K562 (cell line): Measurements from ENCODE around the gene PRELID2. TPM values are rescaled to one million over a fixed set of nuclear protein-coding genes. Genes with fewer than 3 reads are reported as not detected.

Experiments used
- ADNP ChIP-seq: fragments of 200-800 bp; sonication (Bioruptor generic); IDR thresholded peaks from 2 replicates; pipeline ENCODE4 v1.6.1; 2016; ENCODE audit warnings: missing genetic modification characterization, missing compliant biosample characterization
- CREB5 ChIP-seq: fragments of 250-450 bp; sonication (Bioruptor Pico); IDR thresholded peaks from 2 replicates; pipeline ENCODE4 v1.5.0; 2020; ENCODE audit warnings: mild to moderate bottlenecking
- ERF ChIP-seq: fragments of 450-650 bp; formaldehyde crosslinking; IDR thresholded peaks from 2 replicates; pipeline ENCODE4 v1.4.0; 2020; ENCODE audit warnings: mild to moderate bottlenecking, mixed read lengths
- FOXA1 ChIP-seq: fragments of 450-650 bp; IDR thresholded peaks from 2 replicates; pipeline ENCODE4 v1.6.1; 2016; ENCODE audit warnings: mild to moderate bottlenecking, borderline replicate concordance
- GTF3C2 ChIP-seq: IDR thresholded peaks from 3 replicates; pipeline ENCODE4 v1.6.1; 2011; ENCODE audit warnings: borderline replicate concordance, mild to moderate bottlenecking, moderate library complexity; ENCODE audit not compliant: insufficient read length; ENCODE audit errors: extremely low read depth
- HMG20A ChIP-seq: fragments of 450-650 bp; formaldehyde crosslinking; conservative IDR thresholded peaks from 2 replicates; pipeline ENCODE4 v1.4.0; 2020; ENCODE audit warnings: mild to moderate bottlenecking, mixed read lengths
- KLF10 ChIP-seq: fragments of 250-450 bp; sonication (Bioruptor Pico); IDR thresholded peaks from 2 replicates; pipeline ENCODE4 v1.6.1; 2021; ENCODE audit warnings: matching md5 sums
- MCM2 ChIP-seq: fragments of 450-650 bp; IDR thresholded peaks from 2 replicates; pipeline ENCODE4 v1.6.1; 2017; ENCODE audit warnings: low read depth, mild to moderate bottlenecking
- SMAD1 ChIP-seq: fragments of 150-350 bp; IDR thresholded peaks from 2 replicates; pipeline ENCODE4 v1.6.1; 2014; ENCODE audit warnings: low read length, low read depth; ENCODE audit not compliant: partially characterized antibody
- SRSF1 ChIP-seq: fragments of 200-400 bp; formaldehyde crosslinking; IDR thresholded peaks from 2 replicates; pipeline ENCODE4 v1.6.1; 2017; ENCODE audit warnings: mild to moderate bottlenecking, low read depth, low read length, moderate library complexity
- STAT5B ChIP-seq: fragments of 250-450 bp; sonication (Bioruptor Pico); IDR thresholded peaks from 2 replicates; pipeline ENCODE4 v1.8.0; 2021; ENCODE audit warnings: mild to moderate bottlenecking, inconsistent platforms
- TAF1 ChIP-seq: IDR thresholded peaks from 2 replicates; pipeline ENCODE4 v1.6.1; 2011; ENCODE audit warnings: mild to moderate bottlenecking, low read length, moderate library complexity; ENCODE audit not compliant: insufficient read depth, control insufficient read depth, severe bottlenecking; ENCODE audit errors: extremely low read depth
- TAL1 ChIP-seq: fragments of 450-650 bp; IDR thresholded peaks from 2 replicates; pipeline ENCODE4 v1.6.1; 2016; ENCODE audit warnings: mild to moderate bottlenecking
- TRIM24 ChIP-seq, 2 experiments: fragments of 450-650 bp; IDR thresholded peaks; 2 replicates each; pipeline ENCODE4 v1.6.1; 2016
- ZKSCAN3 ChIP-seq: fragments of 250-450 bp; sonication (Bioruptor Pico); IDR thresholded peaks from 2 replicates; pipeline ENCODE4 v1.4.0; 2020
- ZNF318 ChIP-seq, 2 experiments: fragments of 450-650 bp; IDR thresholded peaks; 2 replicates each; pipeline ENCODE4 v1.6.1; 2016; ENCODE audit warnings: mild to moderate bottlenecking in 2 of 2, borderline replicate concordance in 1 of 2, low read depth in 1 of 2, moderate library complexity in 1 of 2
- polyA plus RNA-seq, 8 experiments: library from polyadenylated mRNA; depleted of rRNA in 4 of 8; stranded (reverse) in 5 of 8; unstranded in 3 of 8; fragments of >200 nt; fragmentation: Nextera tagmentation in 2 of 8; fragmentation: Illumina TruSeq in 1 of 8; extraction: Ambion mirVana in 2 of 8; extraction: Trizol in 1 of 8; gene quantifications; 2 replicates each; pipeline versions ENCODE4 v1.2.1 to v1.2.3, GENCODE V29; 2011 to 2014; ENCODE audit warnings: inconsistent platforms in 1 of 8, missing spikeins in 1 of 8
- total RNA-seq, 7 experiments: library from RNA; depleted of rRNA in 6 of 7; stranded (reverse); fragments of >200 nt in 6 of 7; fragmentation: Illumina TruSeq in 2 of 7; extraction: Trizol in 2 of 7; gene quantifications; 2 replicates each; pipeline versions ENCODE4 v1.2.1 to v1.2.3, GENCODE V29; 2011 to 2021; ENCODE audit warnings: low replicate concordance in 1 of 7

Gene PRELID2
- total and polyA plus RNA-seq, 9 of the 15 experiments (the other 6 are each of a cell fraction or from before 2014, with no cell fraction given): 6.4 to 68.2 (median 28.8) TPM

- TF ChIP-seq CREB5 (CRISPR knock-in tag) (no peak), ZKSCAN3 (CRISPR knock-in tag) (no peak), STAT5B (CRISPR knock-in tag) (no peak), TAF1 (peak; percentile 58), KLF10 (CRISPR knock-in tag) (no peak), ERF (CRISPR knock-in tag) (no peak), SRSF1 (no peak), MCM2 (no peak), TAL1 (peak; percentile 97), SMAD1 (no peak), HMG20A (CRISPR knock-in tag) (no peak), FOXA1 (no peak), ZNF318 (IDR thresholded peaks at IDR 0.05; ENCODE audit: borderline replicate concordance in 1 of 2, low read depth in 1 of 2) (peak in 1 of 2 experiments; percentile 73; a peak in 2 of 4 replicates), TRIM24 (IDR thresholded peaks at IDR 0.05) (peak; percentile 92 to 94), GTF3C2 (no peak), ADNP (no peak)
These were observed 19.6 kb upstream of the PRELID2 start (continued) for GRCh38 chr5:145854651-145855258.
